Muscle of leg (tissue), 16 donors: ENCODE measurements around the gene SAC3D1. TPM values are rescaled to one million over a fixed set of nuclear protein-coding genes. Genes with fewer than 3 reads are reported as not detected.

ENCODE experiments used
- DNase-seq: peaks from one replicate; pipeline ENCODE4 v3.0.0; 2013
- H3K27ac ChIP-seq: one replicate; pipeline ENCODE4 v1.5.1; 2013; ENCODE audit warnings: mild to moderate bottlenecking, low read length, control low read depth
- H3K27me3 ChIP-seq: one replicate; pipeline ENCODE4 v1.6.1; 2013; ENCODE audit warnings: low read length; ENCODE audit not compliant: control insufficient read depth, insufficient read depth
- H3K36me3 ChIP-seq: one replicate; pipeline ENCODE4 v1.6.1; 2013; ENCODE audit warnings: low read length; ENCODE audit not compliant: control insufficient read depth, insufficient read depth
- H3K4me1 ChIP-seq: one replicate; pipeline ENCODE4 v1.6.1; 2013; ENCODE audit warnings: low read length; ENCODE audit not compliant: control insufficient read depth, insufficient read depth
- H3K4me3 ChIP-seq: one replicate; pipeline ENCODE4 v1.5.1; 2013; ENCODE audit warnings: low read length, control low read depth
- H3K9me3 ChIP-seq: replicated peaks from 2 replicates; pipeline ENCODE4 v1.6.1; 2013; ENCODE audit warnings: low read depth, low read length; ENCODE audit not compliant: control insufficient read depth
- WGBS: methylation state at CpG from one replicate; pipeline ENCODE4 v1.1.5; 2013; ENCODE audit warnings: missing lambda C conversion rate; ENCODE audit not compliant: insufficient coverage; 5-methylcytosine and 5-hydroxymethylcytosine counted together
- long read RNA-seq, 11 donors: transcript quantifications; one replicate each; lab custom pipeline, GENCODE V29; 2026
- polyA plus RNA-seq, 8 donors: library from polyadenylated mRNA; unstranded; fragments of 120-200 nt; gene quantifications; one replicate each; pipeline versions ENCODE4 v1.2.1 to v1.2.3, GENCODE V29; 2013; ENCODE audit warnings: inconsistent platforms in 1 of 8, low replicate concordance in 1 of 8; ENCODE audit not compliant: insufficient read length in 8 of 8, insufficient read depth in 1 of 8
- total RNA-seq: library from RNA; stranded (reverse); fragments of 120-200 nt; gene quantifications from one replicate; pipeline ENCODE4 v1.2.4, GENCODE V29; 2013

The SAC3D1 gene
- total RNA-seq (6.7 TPM), polyA plus RNA-seq (10 to 100 TPM; 12.5 to 16.0 (median 15.1) TPM)
- long read RNA-seq, donor 1, partial matches to known transcripts = 0 of 4 reads
- long read RNA-seq, donor 1, other reads (novel, unspliced or antisense) = 0 of 4 reads
- long read RNA-seq, donor 2, partial matches to known transcripts = 0 of 2 reads
- long read RNA-seq, donor 2, other reads (novel, unspliced or antisense) = 0 of 2 reads
- long read RNA-seq, donor 3, transcript SAC3D1-201 (2 exons, 1,566 nt) = major isoform, 11 of 11 reads
- long read RNA-seq, donor 3, partial matches to known transcripts = 0 of 11 reads
- long read RNA-seq, donor 3, other reads (novel, unspliced or antisense) = 0 of 11 reads
- long read RNA-seq, donor 4, transcript SAC3D1-201 (2 exons, 1,566 nt) = major isoform, 7 of 7 reads
- long read RNA-seq, donor 4, partial matches to known transcripts = 0 of 7 reads
- long read RNA-seq, donor 4, other reads (novel, unspliced or antisense) = 0 of 7 reads
- long read RNA-seq, donor 5, transcript SAC3D1-201 (2 exons, 1,566 nt) = major isoform, 15 of 17 reads
- long read RNA-seq, donor 5, partial matches to known transcripts = 0 of 17 reads
- long read RNA-seq, donor 5, other reads (novel, unspliced or antisense) = 0 of 17 reads
- long read RNA-seq, donor 6, transcript SAC3D1-201 (2 exons, 1,566 nt) = major isoform, 13 of 18 reads
- long read RNA-seq, donor 6, partial matches to known transcripts = 0 of 18 reads
- long read RNA-seq, donor 6, other reads (novel, unspliced or antisense) = 0 of 18 reads
- long read RNA-seq, donor 7, transcript SAC3D1-201 (2 exons, 1,566 nt) = major isoform, 6 of 7 reads
- long read RNA-seq, donor 7, partial matches to known transcripts = 0 of 7 reads
- long read RNA-seq, donor 7, other reads (novel, unspliced or antisense) = 0 of 7 reads
- long read RNA-seq, donor 8, partial matches to known transcripts = 0 of 3 reads
- long read RNA-seq, donor 8, other reads (novel, unspliced or antisense) = 0 of 3 reads
- long read RNA-seq, donor 9, transcript SAC3D1-201 (2 exons, 1,566 nt) = major isoform, 8 of 9 reads
- long read RNA-seq, donor 9, partial matches to known transcripts = 0 of 9 reads
- long read RNA-seq, donor 9, other reads (novel, unspliced or antisense) = 0 of 9 reads
- long read RNA-seq, donor 10, transcript SAC3D1-201 (2 exons, 1,566 nt) = major isoform, 11 of 11 reads
- long read RNA-seq, donor 10, partial matches to known transcripts = 0 of 11 reads
- long read RNA-seq, donor 10, other reads (novel, unspliced or antisense) = 0 of 11 reads
- long read RNA-seq, donor 11, transcript SAC3D1-201 (2 exons, 1,566 nt) = major isoform, 7 of 7 reads
- long read RNA-seq, donor 11, partial matches to known transcripts = 0 of 7 reads
- long read RNA-seq, donor 11, other reads (novel, unspliced or antisense) = 0 of 7 reads

DNA sequence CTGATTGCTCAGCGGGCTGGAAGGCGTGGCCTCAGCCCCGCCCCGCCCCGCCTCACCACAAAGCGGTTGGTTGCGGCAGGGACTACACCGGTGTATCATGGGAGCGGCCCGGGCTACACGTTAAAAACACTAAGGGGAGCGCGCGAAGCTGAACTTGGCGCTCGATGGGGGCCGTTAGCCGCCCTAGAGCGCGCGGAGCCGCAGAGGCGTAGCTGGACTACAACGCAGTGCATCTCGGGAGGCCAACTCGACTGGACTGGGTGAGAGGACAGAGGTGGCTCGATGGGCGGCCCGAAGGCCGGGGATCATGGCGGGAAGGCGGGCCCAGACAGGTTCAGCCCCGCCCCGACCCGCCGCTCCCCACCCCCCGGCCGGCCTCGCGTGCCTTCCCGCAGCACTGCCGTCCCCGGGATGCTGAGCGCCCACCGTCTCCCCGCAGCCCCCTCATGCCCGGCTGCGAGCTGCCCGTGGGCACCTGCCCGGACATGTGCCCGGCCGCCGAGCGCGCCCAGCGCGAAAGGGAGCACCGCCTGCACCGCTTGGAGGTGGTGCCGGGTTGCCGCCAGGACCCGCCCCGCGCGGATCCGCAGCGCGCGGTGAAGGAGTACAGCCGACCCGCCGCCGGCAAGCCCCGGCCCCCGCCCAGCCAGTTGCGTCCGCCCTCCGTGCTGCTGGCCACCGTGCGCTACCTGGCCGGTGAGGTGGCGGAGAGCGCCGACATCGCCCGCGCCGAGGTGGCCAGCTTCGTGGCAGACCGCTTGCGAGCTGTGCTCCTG is at the start of gene SAC3D1:
SAC3D1 (plus strand) TSS at position 364 of the 776 bp plus-strand sequence; CDS start at position 447, 83 bp downstream.
- peaks cover 31% of the 10 kb centered on the region for H3K4me1 ChIP-seq
- peak within 1 kb of the TSS; percentile 81 for H3K4me3 ChIP-seq
- H3K9me3 ChIP-seq = no peaks in the 10 kb centered on the region
- peak within 1 kb of the TSS; percentile 99 for H3K27ac ChIP-seq
- under 1% methylated on average over 86 of the region's 91 CpGs for WGBS
- H3K27me3 ChIP-seq = no peaks in the 10 kb centered on the region
- H3K36me3 ChIP-seq = peaks cover 57% of the 10 kb centered on the region
- DNase-seq = peak; percentile 96

DNA sequence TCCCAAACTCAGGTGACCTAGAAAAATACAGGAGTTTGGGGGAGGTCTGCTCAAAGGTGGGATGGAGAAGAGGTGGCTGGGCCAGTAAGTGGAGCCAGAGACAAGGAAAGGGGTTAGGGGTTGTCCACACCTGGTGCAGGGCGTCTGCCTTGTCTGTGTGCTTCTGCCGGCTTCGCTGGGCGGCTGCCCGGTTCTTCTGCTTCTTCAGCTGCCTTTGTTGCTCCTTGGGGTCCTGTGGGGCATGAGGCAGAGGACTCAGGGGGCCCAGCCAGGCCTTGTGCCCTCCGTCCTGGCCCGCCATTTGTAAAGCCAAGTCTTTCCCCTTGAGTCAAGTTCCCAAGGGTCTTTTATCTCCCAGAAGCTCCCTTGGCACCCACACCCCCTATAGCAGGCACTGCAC is 46.7 kb upstream of the SAC3D1 start:
- Histone ChIP-seq H3K9me3 (no peaks in the 10 kb centered on the region), H3K4me3 (no peak overlapping the region), H3K27ac (no peak overlapping the region), H3K27me3 (peaks cover 2% of the 10 kb centered on the region), H3K4me1 (peaks cover 28% of the 10 kb centered on the region), H3K36me3 (no peaks in the 10 kb centered on the region)
- DNase-seq = no peak
- WGBS = 84% methylated on average over 7 of the region's 7 CpGs

GRCh38 chr11:64996327-64996709 is 44.7 kb upstream of the SAC3D1 start:
- H3K9me3 ChIP-seq = no peaks in the 10 kb centered on the region
- H3K27me3 ChIP-seq = peaks cover 2% of the 10 kb centered on the region
- DNase-seq = no peak
- peaks cover 15% of the 10 kb centered on the region for H3K4me1 ChIP-seq
- H3K27ac ChIP-seq = peak overlapping the region; percentile 65
- H3K4me3 ChIP-seq = peak overlapping the region; percentile 30
- 38% methylated on average over 8 of the region's 11 CpGs for WGBS
- H3K36me3 ChIP-seq = no peaks in the 10 kb centered on the region

GRCh38 chr11:64996710-64997380 is 44.2 kb upstream of the SAC3D1 start, which contains the start of gene BATF2:
Gene BATF2, minus strand, starts transcription at chr11:64996971. Its CDS starts 57 bp downstream, at chr11:64996914.
- Histone ChIP-seq H3K4me1 (peaks cover 15% of the 10 kb centered on the region), H3K27me3 (peaks cover 2% of the 10 kb centered on the region), H3K36me3 (no peaks in the 10 kb centered on the region), H3K9me3 (no peaks in the 10 kb centered on the region), H3K4me3 (peak within 1 kb of the TSS; percentile 30), H3K27ac (peak within 1 kb of the TSS; percentile 65)
- 17% methylated on average over 5 of the region's 9 CpGs for WGBS
- DNase-seq = peak; percentile 82

- no peak overlapping the region for H3K27ac ChIP-seq
- peaks cover 22% of the 10 kb centered on the region for H3K4me1 ChIP-seq
- H3K4me3 ChIP-seq = no peak overlapping the region
- 80% methylated on average over 1 of the region's 1 CpG for WGBS
- H3K36me3 ChIP-seq = no peaks in the 10 kb centered on the region
- H3K9me3 ChIP-seq = no peaks in the 10 kb centered on the region
- no peaks in the 10 kb centered on the region for H3K27me3 ChIP-seq
- no peak for DNase-seq
Observed at GRCh38 chr11:64998141-64998540, 42.9 kb upstream of the SAC3D1 start.

- 70% methylated on average over 6 of the region's 9 CpGs for WGBS
- Histone ChIP-seq H3K36me3 (no peaks in the 10 kb centered on the region), H3K27me3 (no peaks in the 10 kb centered on the region), H3K4me1 (peaks cover 23% of the 10 kb centered on the region), H3K4me3 (no peak overlapping the region), H3K27ac (no peak overlapping the region), H3K9me3 (no peaks in the 10 kb centered on the region)
- DNase-seq = no peak
Observed at GRCh38 chr11:64998690-64999431, 42.1 kb upstream of the SAC3D1 start.

GRCh38 chr11:64999478-64999877 is 41.5 kb upstream of the SAC3D1 start:
- H3K4me1 ChIP-seq = peaks cover 23% of the 10 kb centered on the region
- no CpG with 5 or more reads among the region's 1 CpG for WGBS

GRCh38 chr11:65002706-65003105 is 38.3 kb upstream of the SAC3D1 start:
- Histone ChIP-seq H3K9me3 (no peaks in the 10 kb centered on the region), H3K27me3 (no peaks in the 10 kb centered on the region), H3K27ac (peak overlapping the region; percentile 71), H3K4me3 (no peak overlapping the region), H3K4me1 (peaks cover 10% of the 10 kb centered on the region), H3K36me3 (no peaks in the 10 kb centered on the region)
- 20% methylated on average over 1 of the region's 5 CpGs for WGBS
- peak; percentile 66 for DNase-seq

More at GRCh38 chr11:64999478-64999877, 41.5 kb upstream of the SAC3D1 start:
- H3K4me3 ChIP-seq = no peak overlapping the region
- no peak for DNase-seq
- no peaks in the 10 kb centered on the region for H3K36me3 ChIP-seq
- no peak overlapping the region for H3K27ac ChIP-seq
- no peaks in the 10 kb centered on the region for H3K27me3 ChIP-seq
- no peaks in the 10 kb centered on the region for H3K9me3 ChIP-seq
